H9 (cell line): ENCODE measurements around the gene RANBP17. TPM values are rescaled to one million over a fixed set of nuclear protein-coding genes. Genes with fewer than 3 reads are reported as not detected.

Experiments
- DNase-seq: peaks from one replicate; pipeline ENCODE4 v3.0.0-alpha.2; 2017
- H2AFZ ChIP-seq: one replicate; pipeline ENCODE4 v1.6.1; 2013; ENCODE audit warnings: mild to moderate bottlenecking, low read length, control low read depth, moderate library complexity
- H2AK5ac ChIP-seq: 2 replicates; pipeline ENCODE4 v1.6.1; 2013; ENCODE audit warnings: low read length, control low read depth, mixed read lengths; ENCODE audit not compliant: insufficient read length
- H2BK120ac ChIP-seq: one replicate; pipeline ENCODE4 v1.6.1; 2013; ENCODE audit warnings: low read depth, mild to moderate bottlenecking, low read length, control low read depth, inconsistent platforms; ENCODE audit not compliant: poor library complexity, severe bottlenecking
- H2BK12ac ChIP-seq: 2 replicates; pipeline ENCODE4 v1.6.1; 2013; ENCODE audit warnings: low read length, control low read depth, mixed read lengths, low read depth; ENCODE audit not compliant: insufficient read length
- H2BK15ac ChIP-seq: 2 replicates; pipeline ENCODE4 v1.6.1; 2013; ENCODE audit warnings: low read depth, low read length, control low read depth
- H2BK20ac ChIP-seq: one replicate; pipeline ENCODE4 v1.6.1; 2013; ENCODE audit warnings: low read depth, mild to moderate bottlenecking, low read length, control low read depth, inconsistent platforms; ENCODE audit not compliant: poor library complexity, severe bottlenecking
- H2BK5ac ChIP-seq: 2 replicates; pipeline ENCODE4 v1.6.1; 2013; ENCODE audit warnings: low read length, control low read depth, mixed read lengths; ENCODE audit not compliant: insufficient read length
- H3K14ac ChIP-seq: 2 replicates; pipeline ENCODE4 v1.6.1; 2013; ENCODE audit warnings: low read length, control low read depth; ENCODE audit not compliant: insufficient read depth
- H3K18ac ChIP-seq: 2 replicates; pipeline ENCODE4 v1.6.1; 2013; ENCODE audit warnings: low read depth, mild to moderate bottlenecking, mixed read lengths, low read length, control low read depth; ENCODE audit not compliant: insufficient read length
- H3K23ac ChIP-seq: 2 replicates; pipeline ENCODE4 v1.6.1; 2013; ENCODE audit warnings: low read length, control low read depth, mixed read lengths, low read depth; ENCODE audit not compliant: insufficient read length
- H3K23me2 ChIP-seq: 2 replicates; pipeline ENCODE4 v1.6.1; 2013; ENCODE audit warnings: low read depth, mild to moderate bottlenecking, mixed read lengths, low read length, control low read depth; ENCODE audit not compliant: insufficient read length, poor library complexity, severe bottlenecking
- H3K27ac ChIP-seq: 2 replicates; pipeline ENCODE4 v1.5.1; 2013; ENCODE audit warnings: low read length, control low read depth, mixed read lengths, low read depth; ENCODE audit not compliant: insufficient read length
- H3K27me3 ChIP-seq: 2 replicates; pipeline ENCODE4 v1.6.1; 2013; ENCODE audit warnings: low read length, control low read depth, inconsistent platforms; ENCODE audit not compliant: insufficient read depth
- H3K4ac ChIP-seq: 2 replicates; pipeline ENCODE4 v1.6.1; 2013; ENCODE audit warnings: low read depth, mild to moderate bottlenecking, control low read depth, inconsistent platforms, low read length, moderate library complexity
- H3K4me1 ChIP-seq: 2 replicates; pipeline ENCODE4 v1.6.1; 2013; ENCODE audit warnings: low read length, control low read depth, inconsistent platforms; ENCODE audit not compliant: insufficient read depth
- H3K4me2 ChIP-seq: 2 replicates; pipeline ENCODE4 v1.6.1; 2013; ENCODE audit warnings: low read length, control low read depth, mixed read lengths; ENCODE audit not compliant: insufficient read length, insufficient read depth
- H3K56ac ChIP-seq: 2 replicates; pipeline ENCODE4 v1.6.1; 2013; ENCODE audit warnings: low read depth, mild to moderate bottlenecking, mixed read lengths, low read length, control low read depth; ENCODE audit not compliant: insufficient read length
- H3K79me1 ChIP-seq: 2 replicates; pipeline ENCODE4 v1.6.1; 2013; ENCODE audit warnings: low read depth, mild to moderate bottlenecking, moderate library complexity, low read length, control low read depth, inconsistent platforms; ENCODE audit not compliant: insufficient read depth, poor library complexity, severe bottlenecking
- H3K79me2 ChIP-seq: 2 replicates; pipeline ENCODE4 v1.6.1; 2013; ENCODE audit warnings: low read length, control low read depth, inconsistent platforms; ENCODE audit not compliant: insufficient read depth
- H3K9ac ChIP-seq: 2 replicates; pipeline ENCODE4 v1.6.1; 2013; ENCODE audit warnings: low read length, control low read depth, mixed read lengths; ENCODE audit not compliant: insufficient read length; ENCODE audit errors: extremely low read depth
- H3K9me3 ChIP-seq: one replicate; pipeline ENCODE4 v1.6.1; 2013; ENCODE audit warnings: low read depth, low read length, inconsistent platforms; ENCODE audit not compliant: control insufficient read depth
- H3T11ph ChIP-seq: one replicate; pipeline ENCODE4 v1.6.1; 2013; ENCODE audit warnings: mild to moderate bottlenecking, low read length, control low read depth, inconsistent platforms
- H4K20me1 ChIP-seq: one replicate; pipeline ENCODE4 v1.6.1; 2013; ENCODE audit not compliant: control insufficient read depth, insufficient read length, insufficient read depth
- H4K5ac ChIP-seq: 2 replicates; pipeline ENCODE4 v1.6.1; 2013; ENCODE audit warnings: low read depth, mild to moderate bottlenecking, mixed read lengths, low read length, control low read depth; ENCODE audit not compliant: insufficient read length
- H4K8ac ChIP-seq: replicated peaks from 2 replicates; pipeline ENCODE4 v1.6.1; 2013; ENCODE audit warnings: low read length, control low read depth, mixed read lengths, low read depth; ENCODE audit not compliant: insufficient read length
- H4K91ac ChIP-seq: 2 replicates; pipeline ENCODE4 v1.6.1; 2013; ENCODE audit warnings: low read depth, mild to moderate bottlenecking, moderate library complexity, mixed read lengths, low read length, control low read depth; ENCODE audit not compliant: insufficient read length
- H3K27ac Mint-ChIP-seq, 3 experiments: 2 replicates in 2 of 3; 3 replicates in 1 of 3; pipeline ENCODE4 v1.8.0; 2020 to 2021; ENCODE audit warnings: mixed read lengths in 3 of 3, mild to moderate bottlenecking in 1 of 3, moderate library complexity in 1 of 3
- H3K27me3 Mint-ChIP-seq: 2 replicates; pipeline ENCODE4 v1.8.0; 2021; ENCODE audit warnings: low read depth, mild to moderate bottlenecking, moderate library complexity, mixed read lengths
- H3K36me3 Mint-ChIP-seq, 3 experiments: 2 replicates in 2 of 3; 3 replicates in 1 of 3; pipeline ENCODE4 v1.8.0; 2020 to 2021; ENCODE audit warnings: low read depth in 3 of 3, mixed read lengths in 3 of 3; ENCODE audit not compliant: insufficient read depth in 1 of 3
- H3K4me1 Mint-ChIP-seq, 2 experiments: 2 replicates each; pipeline ENCODE4 v1.8.0; 2020; ENCODE audit warnings: mixed read lengths in 2 of 2
- H3K4me3 Mint-ChIP-seq, 2 experiments: 2 replicates in 1 of 2; 3 replicates in 1 of 2; pipeline ENCODE4 v1.8.0; 2020 to 2021; ENCODE audit warnings: mild to moderate bottlenecking in 2 of 2, mixed read lengths in 2 of 2, moderate library complexity in 1 of 2
- H3K9me3 Mint-ChIP-seq, 2 experiments: 2 replicates in 1 of 2; 3 replicates in 1 of 2; pipeline ENCODE4 v1.8.0; 2020; ENCODE audit warnings: mild to moderate bottlenecking in 2 of 2, mixed read lengths in 2 of 2, moderate library complexity in 1 of 2
- WGBS: extraction: QIAGEN DNeasy Blood & Tissue Kit; methylation state at CpG from one replicate; pipeline ENCODE4 v1.1.7; 2013; ENCODE audit warnings: missing lambda C conversion rate, low lambda C conversion rate, mixed read lengths; ENCODE audit not compliant: insufficient read length; ENCODE audit errors: extremely low coverage; 5-methylcytosine and 5-hydroxymethylcytosine counted together
- total RNA-seq: library from RNA; stranded (reverse); gene quantifications from 2 replicates; pipeline ENCODE4 v1.2.1, GENCODE V29; 2021
- TF ChIP-seq, protein P1 (sequence below): fragments of 200-600 bp; sonication (generic); conservative IDR thresholded peaks from 3 replicates; pipeline ENCODE4 v1.8.0; 2021; ENCODE audit warnings: antibody characterized with exemption, mild to moderate bottlenecking

The RANBP17 gene
- total RNA-seq, 1 experiment from 2014 or later = 16.5 TPM

DNA sequence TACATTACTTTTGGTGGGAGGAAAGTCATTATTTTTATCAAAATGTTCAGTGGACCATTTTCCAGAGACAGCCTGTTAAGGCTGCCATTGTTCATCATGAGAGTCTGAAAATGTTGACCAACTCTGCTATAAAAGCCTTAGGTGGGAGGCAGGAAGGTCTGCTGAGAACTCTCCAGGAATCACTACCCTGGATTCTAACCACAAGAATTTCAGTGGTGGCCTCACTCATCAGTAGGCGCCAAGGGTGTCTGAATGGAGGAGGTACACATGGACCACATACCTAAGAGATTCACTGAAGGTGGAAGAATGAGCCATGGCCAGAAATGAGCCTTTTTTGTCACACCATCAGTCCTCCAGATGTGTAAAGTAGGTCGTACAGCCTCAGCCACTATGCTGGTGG is 426.2 kb downstream of the RANBP17 start:
- DNase-seq = no peak
- Histone ChIP-seq H3K9ac (no peak overlapping the region), H3K4ac (no peak overlapping the region), H3K56ac (no peak overlapping the region), H3K79me1 (no peaks in the 10 kb centered on the region), H2BK20ac (no peak overlapping the region), H3K9me3 (no peaks in the 10 kb centered on the region), H3K27me3 (no peaks in the 10 kb centered on the region), H2AK5ac (no peak overlapping the region), H3K27ac (no peak overlapping the region), H2BK12ac (no peak overlapping the region), H2BK15ac (no peak overlapping the region), H2BK120ac (no peak overlapping the region), H3K23ac (no peak overlapping the region), H3K14ac (no peak overlapping the region), H3T11ph (no peak overlapping the region), H4K20me1 (no peaks in the 10 kb centered on the region), H2AFZ (no peak overlapping the region), H3K18ac (no peak overlapping the region), H2BK5ac (no peak overlapping the region), H3K4me1 (no peaks in the 10 kb centered on the region), H3K4me2 (no peak overlapping the region), H3K23me2 (no peaks in the 10 kb centered on the region), H4K8ac (no peak overlapping the region), H4K5ac (no peak overlapping the region), H3K79me2 (no peaks in the 10 kb centered on the region), H4K91ac (no peak overlapping the region)
- Mint-ChIP-seq H3K4me1 (no peaks in the 10 kb centered on the region), H3K4me3 (no peak overlapping the region), H3K9me3 (no peaks in the 10 kb centered on the region), H3K27ac (no peak overlapping the region), H3K36me3 (no peaks in the 10 kb centered on the region), H3K27me3 (peaks cover 14% of the 10 kb centered on the region)
- WGBS = no CpG with 5 or more reads among the region's 2 CpGs
- TF ChIP-seq, protein P1, sequence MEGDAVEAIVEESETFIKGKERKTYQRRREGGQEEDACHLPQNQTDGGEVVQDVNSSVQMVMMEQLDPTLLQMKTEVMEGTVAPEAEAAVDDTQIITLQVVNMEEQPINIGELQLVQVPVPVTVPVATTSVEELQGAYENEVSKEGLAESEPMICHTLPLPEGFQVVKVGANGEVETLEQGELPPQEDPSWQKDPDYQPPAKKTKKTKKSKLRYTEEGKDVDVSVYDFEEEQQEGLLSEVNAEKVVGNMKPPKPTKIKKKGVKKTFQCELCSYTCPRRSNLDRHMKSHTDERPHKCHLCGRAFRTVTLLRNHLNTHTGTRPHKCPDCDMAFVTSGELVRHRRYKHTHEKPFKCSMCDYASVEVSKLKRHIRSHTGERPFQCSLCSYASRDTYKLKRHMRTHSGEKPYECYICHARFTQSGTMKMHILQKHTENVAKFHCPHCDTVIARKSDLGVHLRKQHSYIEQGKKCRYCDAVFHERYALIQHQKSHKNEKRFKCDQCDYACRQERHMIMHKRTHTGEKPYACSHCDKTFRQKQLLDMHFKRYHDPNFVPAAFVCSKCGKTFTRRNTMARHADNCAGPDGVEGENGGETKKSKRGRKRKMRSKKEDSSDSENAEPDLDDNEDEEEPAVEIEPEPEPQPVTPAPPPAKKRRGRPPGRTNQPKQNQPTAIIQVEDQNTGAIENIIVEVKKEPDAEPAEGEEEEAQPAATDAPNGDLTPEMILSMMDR = no peak
